Endothelial cell of umbilical vein (primary cell): ENCODE data around the gene ST8SIA2.

Source experiments
- EZH2 ChIP-seq: IDR thresholded peaks from 2 replicates; pipeline ENCODE4 v1.6.1; 2012; ENCODE audit warnings: borderline replicate concordance, low read depth, mild to moderate bottlenecking, moderate library complexity, low read length, inconsistent platforms; ENCODE audit not compliant: severe bottlenecking
- POLR2A ChIP-seq: IDR thresholded peaks from 2 replicates; pipeline ENCODE4 v1.6.1; 2012; ENCODE audit warnings: low read depth, mild to moderate bottlenecking, control low read depth, low read length

DNA sequence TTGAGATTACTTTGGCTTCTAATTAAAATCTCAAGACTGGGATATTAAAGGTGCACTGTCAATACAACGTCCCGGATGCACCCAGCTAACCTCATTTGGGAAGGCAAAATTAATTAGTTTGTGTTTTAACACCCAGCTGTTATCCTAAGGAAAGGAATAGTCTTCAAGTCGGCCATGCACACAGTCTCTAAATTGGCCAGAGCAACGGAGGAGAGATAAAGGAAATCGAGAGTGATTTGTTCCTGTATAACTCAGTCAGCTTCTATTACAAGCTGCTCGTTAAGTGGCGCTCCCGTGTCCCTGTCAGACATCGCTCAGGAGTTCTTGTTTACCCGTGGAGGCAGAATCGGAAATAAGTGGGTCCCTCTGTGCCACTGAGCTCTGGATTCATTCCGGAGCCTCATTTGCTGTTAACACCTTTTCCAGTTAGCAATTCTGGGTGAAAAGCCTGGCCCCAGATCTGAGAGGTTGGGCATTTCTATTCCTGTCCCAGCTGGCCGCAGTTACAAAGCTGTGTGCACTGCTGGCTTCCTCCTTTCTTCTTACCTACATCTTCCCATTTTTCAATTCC, 63.9 kb downstream of the ST8SIA2 start:
- no peak for TF ChIP-seq EZH2
- no peak for TF ChIP-seq POLR2A
